HG03520 (cell line): ENCODE data around the gene PNPLA7.
"Not testable (repeated sequence)": the region's sequence is repeated elsewhere in the genome, so short reads cannot be mapped to it uniquely, and the experiment has no call there.

Source experiments
- ATAC-seq: cut with Tn5 transposase; IDR thresholded peaks from one replicate; pipeline ENCODE4 v1.9.1; 2021; ENCODE audit warnings: mild to moderate bottlenecking, moderate library complexity; ENCODE audit not compliant: unreplicated experiment

PNPLA7 gene

DNA sequence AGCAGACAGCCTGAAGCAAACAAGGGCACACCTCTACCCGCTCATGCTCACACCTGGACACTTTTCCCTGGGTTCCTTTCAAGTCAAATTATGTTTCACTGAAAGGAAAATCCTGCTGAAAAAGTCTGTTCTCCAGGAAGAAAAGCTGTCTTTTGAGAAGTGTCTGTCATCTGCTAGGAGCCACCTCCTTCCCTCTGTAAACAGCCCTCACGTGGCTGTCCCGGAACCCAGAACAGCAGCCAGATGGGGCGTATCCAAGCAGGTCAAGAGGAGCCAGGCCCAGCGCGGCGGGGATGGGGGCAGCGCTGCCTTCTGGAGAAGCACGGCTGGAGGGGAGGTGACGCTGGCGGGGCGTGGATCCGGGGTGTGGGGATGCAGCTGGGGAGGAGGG is at the start of gene PNPLA7:
PNPLA7 (minus strand) TSS at position 172 of the 391 bp plus-strand sequence. CDS start 205 bp downstream, outside the sequence.
- no peak for ATAC-seq

DNA sequence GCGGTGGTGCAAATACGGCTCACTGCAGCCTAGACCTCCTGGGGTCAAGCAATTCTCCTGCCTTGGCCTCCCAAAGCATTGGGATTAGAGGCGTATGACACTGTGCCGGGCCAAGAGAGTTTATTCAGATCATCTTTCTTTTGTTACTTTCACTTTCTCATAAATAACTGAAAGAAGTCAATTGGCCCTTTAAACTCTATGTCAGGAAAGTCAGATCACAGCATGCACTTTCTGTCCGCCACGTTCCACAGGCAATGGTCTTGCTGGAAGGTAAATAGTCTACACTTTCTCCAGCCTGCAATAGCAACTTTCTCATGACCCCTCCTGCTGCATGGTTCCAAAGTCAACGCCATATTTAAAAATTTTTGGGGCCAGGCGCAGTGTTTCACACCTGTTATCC is 48.7 kb upstream of the PNPLA7 start:
- ATAC-seq, result no peak

DNA sequence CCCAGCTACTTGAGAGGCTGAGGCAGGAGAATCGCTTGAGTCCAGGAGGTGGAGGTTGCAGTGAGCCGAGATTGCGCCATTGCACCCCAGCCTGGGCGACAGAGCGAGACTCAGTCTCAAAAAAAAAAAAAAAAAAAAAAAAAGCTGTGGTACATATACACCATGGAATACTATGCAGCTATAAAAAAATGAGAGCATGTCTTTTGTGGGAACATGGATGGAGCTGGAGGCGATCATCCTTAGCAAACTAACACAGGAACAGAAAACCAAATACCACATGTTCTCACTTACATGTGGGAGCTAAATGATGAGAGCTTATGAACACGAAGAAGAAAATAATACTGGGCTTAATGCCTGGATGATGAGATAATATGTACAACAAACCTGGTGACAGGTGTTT is 46.4 kb upstream of the PNPLA7 start:
- ATAC-seq, result not testable (repeated sequence)

DNA sequence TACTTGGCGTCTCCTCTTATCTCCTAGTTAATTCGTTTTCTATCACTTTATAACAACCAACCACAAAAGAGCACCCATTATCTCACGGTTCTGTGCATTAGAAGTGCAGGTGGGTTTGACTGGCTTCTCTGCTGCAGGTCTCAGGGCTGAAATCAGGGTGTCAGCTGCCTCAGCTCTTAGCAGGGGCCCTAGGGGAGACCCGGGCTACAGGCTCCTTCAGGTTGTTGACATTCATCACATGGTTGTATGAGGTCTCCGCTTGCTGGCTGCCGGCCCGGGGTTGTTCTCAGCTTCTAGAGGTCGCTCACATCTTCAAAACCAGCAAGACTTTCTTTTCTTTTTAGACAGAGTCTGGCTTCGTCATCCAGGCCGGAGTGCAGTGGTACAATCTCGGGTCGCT is 43.0 kb upstream of the PNPLA7 start:
- no peak for ATAC-seq

DNA sequence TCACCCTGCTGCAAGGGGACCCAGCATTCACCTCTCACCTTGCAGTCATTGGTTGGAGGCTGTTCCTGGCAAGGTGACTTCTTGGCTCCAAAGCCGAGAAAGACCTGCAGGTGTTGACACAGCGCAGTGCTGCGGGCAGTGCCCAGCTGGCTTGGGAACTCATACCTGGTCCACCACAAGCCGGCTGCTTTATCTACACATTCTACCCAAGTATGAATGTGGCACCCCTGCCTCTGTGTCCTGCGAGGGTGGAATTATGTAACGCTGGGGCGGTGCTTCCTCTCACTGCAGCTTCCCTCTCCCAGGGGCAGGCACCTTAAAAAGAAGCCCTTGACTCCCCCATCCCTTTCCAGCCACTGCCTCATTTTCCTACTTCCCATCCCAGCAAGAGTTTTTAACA is 42.6 kb upstream of the PNPLA7 start:
- no peak for ATAC-seq

DNA sequence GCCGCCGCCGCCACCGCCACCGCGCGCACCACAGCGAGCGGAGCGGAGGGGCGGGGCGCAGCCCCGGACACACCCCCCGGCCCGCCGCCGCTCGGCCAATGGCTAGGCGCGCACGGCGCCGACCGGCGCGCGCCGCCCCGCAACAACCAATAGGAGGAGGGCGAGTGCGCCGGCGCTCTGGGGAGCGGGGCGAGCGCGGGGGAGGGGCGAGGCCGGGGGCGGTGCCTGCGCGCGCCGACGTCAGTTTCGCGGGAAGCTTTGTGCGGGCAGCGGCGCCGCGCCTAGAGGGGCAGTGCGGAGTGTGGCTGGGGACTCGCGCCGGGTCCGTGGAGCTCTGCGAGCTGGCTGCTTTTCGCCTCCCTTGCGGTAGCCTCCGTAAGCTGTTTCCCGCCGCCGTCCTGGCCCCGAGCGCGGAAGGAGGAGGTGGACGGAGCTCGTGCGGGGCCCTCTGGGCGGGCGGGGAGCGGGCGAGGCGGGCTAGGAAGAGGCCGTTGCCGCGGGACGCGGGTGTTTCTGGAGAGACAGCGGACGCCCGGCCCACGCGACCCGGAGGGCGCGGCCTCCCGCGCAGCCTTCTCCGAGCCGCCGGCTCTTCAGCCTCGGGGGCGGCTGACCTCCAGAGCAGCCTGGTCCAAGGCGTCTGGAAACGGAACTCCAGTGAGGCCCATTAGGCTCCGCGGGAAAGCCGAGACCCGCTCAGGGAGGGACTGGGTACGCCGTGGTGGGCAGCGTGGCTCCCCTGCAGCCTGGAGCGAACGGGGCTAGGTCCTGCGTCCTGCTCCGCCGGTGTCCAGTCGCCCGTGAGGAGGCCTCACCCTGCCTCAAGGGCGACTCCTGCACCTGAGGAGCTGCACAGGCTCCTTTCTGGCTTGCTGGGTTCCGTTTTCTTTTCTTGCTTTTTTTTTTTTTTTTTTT is 40.5 kb upstream of the PNPLA7 start, which contains the start of gene ZMYND19:
ZMYND19 (minus strand) TSS at position 44 of the 915 bp plus-strand sequence. CDS start 249 bp downstream, outside the sequence.
- peak; percentile 77 for ATAC-seq

DNA sequence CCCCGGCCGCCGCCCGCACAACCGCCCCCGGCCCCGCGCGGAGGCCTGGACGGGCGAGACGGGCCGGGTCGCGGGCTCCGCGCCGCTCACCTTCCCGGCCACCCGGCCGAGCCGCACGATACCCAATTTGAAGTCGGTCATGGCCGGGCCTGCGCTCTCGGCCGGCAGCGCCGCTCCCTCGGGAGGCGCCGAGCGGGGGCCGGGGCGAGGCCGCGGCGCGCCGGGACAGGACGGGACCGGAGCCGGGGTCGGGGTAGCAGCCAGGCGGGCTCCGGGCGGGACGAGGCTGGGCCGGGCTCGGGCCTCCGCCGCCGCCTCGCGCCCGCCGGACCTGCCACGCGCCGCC is 39.9 kb upstream of the PNPLA7 start:
- ATAC-seq, result peak; percentile 15

DNA sequence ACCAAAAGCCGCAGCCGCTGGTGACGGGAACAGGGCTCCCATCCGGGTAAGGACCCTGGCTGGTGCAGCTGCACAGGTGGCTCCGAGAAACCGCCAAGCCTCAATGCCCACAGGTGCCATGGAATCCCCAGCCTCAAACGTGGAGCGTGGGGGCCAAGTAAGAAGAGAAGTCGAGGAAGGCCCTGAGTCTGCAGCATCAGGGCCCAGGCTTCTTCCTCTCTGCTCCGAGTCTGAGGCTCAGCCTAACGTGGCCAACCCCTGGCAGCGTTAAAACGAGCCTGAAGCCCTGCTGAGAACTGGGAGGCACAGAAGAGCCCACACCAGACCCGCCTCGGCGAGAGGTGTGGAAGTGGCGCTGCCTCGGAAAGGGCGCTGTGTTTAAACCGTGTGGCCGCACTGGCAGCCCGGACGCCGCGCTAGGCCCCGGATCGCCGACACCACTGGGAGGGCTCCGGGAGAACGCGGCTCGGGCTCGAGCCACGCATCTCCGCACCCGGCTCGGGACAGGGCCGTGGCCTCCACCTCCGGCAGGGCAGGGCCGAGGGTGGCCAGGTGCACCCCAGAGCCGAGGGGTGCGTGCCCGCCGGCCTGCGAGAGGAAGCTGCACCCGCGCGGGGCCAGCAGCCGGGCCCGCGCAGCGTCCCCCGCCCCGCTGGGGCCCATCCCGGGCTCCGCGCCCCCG is 39.4 kb upstream of the PNPLA7 start:
- ATAC-seq, result peak; percentile 16

DNA sequence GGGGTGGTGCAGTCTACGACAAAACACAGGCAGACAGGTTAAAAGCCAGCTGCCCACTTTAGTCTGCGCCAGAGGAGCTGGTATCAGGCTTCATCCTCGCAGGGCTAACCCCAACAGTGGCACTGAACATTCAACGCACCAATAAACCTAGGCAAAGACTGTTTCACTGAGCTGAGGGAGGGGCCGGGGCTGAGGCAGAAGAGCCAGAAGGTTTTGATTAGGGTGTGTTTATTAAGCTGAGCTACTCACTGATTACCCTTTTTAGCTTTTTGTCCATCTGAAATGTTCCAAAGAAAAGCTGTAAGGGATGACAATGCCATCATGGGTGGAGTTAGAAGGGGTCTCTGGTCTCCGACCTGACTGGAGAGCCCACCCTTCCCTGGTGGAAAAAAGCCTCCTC is 38.7 kb upstream of the PNPLA7 start:
- no peak for ATAC-seq

DNA sequence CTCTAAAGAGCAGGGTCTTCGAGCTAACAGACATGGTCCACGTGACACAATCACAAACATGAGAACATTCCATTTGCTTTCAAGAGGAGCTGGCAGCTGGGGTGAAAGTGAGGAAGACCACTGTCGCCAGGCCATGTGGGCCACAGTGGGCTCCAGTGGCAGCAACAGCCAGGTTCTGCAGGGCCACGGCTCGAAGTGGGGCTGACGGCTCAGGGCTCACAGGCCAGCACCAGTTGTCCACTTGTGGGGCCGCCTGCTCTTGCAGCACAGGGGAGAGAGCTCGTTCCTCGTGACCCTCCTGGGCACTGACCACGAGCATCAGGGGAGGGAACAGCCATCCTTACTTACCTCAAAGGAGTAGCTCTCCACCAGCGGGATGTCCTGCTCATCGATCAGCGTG is 38.1 kb upstream of the PNPLA7 start:
- ATAC-seq, result no peak

DNA sequence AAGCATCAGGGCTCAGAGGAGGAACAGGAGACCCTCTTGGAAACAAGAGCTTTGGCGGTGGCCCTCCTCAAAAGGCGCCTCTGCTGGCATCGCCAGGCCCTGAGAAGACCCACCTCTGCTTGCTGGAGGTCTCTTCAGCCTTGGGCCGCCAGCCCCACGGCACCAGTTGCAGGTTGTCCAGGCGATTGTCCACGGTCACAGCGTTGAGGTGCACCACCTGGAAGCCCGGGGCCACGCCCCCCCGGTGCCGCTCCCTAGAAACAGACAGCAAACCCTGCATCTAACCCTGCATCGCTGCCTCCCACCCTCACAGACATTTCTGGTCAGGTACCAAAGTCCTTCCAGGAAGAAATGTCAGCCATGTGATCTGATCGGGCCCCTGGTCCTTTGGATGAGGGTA is 36.7 kb upstream of the PNPLA7 start:
- ATAC-seq, result no peak

DNA sequence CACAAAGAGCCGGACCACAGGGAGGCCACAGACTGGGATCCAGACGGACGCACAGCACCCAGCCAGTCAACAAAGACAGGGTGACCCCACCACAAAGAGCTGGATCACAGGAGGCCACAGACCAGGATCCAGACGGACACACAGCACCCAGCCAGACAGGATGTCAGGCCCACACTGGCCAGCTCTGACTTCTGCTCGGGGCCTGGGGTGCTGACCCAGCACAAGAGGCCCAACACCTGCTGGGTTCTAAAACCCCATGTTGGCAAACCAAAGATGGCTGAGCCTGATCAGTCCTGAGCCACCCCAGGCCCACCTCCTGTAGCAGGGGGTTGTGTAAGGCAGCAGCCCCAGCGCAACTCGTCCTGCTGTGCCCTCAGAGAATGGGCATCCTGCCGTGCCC is 33.8 kb upstream of the PNPLA7 start:
- no peak for ATAC-seq

DNA sequence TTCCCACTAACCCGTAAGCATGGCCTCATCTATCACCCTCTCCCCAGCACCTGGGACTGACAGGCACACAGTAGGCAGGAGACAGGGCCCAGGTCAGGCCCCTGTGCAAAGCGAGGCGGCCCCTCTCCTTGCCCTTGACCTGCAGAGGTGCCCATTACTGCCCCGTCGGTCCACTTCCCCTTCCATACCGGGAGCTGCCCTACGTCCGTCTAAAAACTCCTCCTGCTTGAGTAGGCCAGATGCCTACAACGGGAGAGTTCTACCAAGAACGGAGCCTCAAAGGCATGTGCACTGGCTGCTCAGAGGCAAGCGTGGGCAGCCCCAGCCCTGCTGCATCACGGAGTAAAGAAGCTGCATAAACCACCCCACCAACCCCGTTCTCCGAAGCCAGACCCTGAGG is 33.1 kb upstream of the PNPLA7 start:
- no peak for ATAC-seq

DNA sequence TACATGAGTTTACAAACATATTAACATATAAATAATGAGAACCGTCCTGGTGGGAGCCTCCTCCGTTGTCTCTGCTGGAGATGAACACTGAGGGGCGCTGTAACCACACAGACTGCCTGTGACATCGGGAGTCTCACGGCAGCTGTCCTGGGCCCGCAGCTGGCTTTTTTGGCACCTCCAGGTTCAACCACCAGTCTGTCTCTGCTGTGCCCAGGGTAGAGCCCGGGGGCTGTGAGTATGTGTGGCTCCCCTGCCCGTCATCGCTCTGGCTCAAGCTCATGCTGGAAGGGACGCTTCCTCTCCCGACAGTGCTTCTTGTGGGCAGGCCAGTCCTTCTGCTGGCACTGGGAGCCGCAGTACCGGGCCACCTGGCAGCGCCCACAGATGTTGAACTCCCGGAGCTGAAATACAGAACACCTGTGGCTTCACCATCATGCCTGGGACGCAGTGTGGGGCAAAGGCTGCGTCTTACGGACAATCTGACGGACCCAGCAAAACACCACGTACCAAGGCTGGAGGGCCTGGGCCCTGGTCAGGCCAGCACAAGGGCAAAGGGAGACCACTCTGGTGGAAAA is 32.2 kb upstream of the PNPLA7 start:
- ATAC-seq, result no peak

DNA sequence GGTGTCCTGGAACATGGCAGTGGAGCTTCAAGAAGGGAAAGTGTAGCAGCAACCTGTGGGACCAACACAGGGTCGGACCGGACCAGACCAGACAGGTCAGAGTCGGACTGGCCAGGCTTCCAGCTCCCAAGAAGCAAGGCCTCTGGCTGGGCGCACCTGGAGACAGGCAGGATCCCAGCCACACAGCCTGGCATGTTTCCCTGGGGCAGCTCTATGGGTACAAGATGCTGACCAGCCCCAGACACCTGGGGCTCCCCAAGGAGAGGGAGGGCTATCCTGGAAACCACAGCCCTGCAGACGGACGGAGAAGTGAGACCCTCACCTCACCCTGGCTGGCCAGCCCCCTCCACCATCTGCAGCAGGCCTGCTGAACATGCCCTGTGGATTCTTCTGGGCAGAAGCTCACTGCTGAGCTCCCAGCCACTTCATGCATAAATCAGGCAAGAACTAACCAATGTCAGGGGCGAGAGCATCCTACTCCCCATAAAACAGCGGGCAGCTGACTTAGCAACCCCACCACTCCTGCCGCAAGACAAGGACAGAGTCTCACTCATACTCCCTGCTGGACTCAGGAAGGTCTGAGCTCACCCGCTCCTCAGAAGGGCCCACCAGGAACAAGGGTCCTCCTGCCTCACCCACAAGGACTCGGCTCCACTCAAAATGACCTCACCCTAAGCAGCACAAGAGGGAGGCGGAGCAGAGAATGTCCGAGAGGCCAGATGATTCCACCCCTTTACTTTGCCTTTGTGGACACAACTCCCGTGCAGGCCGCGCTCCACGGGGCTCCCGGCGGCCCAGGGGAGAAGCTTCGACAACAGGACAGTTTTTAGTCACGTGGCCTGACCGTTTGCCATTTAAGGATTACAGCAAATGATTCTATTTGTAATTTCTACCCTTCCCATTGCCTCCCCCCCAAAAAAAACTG is 31.4 kb upstream of the PNPLA7 start:
- ATAC-seq, result no peak

DNA sequence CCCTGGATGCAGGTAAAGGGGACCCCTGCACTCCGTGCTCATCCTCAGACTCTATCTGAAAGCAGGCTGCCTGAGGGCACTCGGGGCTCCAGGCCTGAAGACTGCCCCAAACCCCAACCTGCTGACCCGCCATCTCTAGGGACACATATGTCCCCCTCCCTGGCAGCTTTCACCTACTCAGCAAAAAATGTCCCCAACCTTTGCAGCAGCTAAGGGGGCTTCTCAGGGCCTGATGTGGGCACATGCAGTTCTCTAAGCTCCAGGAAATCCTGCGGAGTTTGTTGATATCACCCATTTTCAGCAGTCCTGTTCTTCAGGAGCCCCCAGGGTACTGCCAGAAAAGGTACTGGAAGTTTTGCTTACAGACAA is 30.7 kb upstream of the PNPLA7 start:
- ATAC-seq, result no peak

DNA sequence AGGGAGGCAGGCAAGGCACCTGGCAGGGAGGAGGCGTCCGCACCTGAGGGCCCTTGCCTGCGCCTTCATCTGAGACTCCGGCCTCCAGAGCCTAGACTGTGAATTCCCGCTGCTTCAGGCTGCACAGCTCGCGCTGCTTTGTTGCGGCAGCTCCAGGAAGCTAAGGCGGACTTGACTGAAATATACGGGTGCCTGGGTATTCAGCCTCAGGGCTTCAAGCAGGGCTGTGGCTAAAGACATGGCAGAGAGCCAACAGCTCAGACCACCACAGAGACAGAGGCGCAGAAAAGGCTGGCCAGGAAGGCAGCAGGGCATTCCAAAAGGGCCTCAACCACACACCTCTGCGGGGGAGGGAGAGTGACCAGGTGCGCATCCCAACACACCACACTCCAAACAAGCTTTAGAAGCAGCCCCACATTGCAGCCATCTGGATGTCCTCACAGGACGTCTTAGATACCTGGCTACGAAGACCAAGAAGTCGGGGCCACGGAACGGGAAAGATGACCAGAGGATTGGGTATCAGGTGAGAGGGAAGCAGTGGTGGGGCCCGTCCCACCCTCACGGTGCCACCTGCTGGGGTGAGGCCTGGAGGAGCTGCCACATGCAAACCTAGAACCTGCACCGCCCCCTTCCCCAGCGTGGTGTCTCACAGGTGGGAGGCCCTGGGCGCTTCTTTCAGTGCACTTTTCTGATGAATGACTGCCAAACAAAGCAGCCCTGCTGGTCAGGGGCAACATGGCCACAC is 30.2 kb upstream of the PNPLA7 start:
- no peak for ATAC-seq

DNA sequence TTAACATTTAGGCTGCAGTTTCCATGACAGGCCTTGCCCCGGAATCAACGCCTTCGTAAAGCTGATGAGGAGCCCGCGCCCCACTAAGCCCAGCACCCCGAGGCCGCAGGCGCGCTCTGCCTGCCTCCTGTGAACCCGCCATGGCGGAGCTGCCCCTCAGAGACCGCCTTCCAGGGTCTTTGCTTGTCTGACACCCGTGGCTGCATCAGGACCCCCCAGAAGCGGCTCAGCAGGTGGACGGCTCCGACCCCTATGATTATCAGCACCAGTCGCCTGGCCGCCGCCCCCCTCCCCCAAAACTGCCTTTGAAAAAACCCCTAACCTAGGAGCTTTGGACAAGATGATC is 29.0 kb upstream of the PNPLA7 start:
- ATAC-seq, result no peak

DNA sequence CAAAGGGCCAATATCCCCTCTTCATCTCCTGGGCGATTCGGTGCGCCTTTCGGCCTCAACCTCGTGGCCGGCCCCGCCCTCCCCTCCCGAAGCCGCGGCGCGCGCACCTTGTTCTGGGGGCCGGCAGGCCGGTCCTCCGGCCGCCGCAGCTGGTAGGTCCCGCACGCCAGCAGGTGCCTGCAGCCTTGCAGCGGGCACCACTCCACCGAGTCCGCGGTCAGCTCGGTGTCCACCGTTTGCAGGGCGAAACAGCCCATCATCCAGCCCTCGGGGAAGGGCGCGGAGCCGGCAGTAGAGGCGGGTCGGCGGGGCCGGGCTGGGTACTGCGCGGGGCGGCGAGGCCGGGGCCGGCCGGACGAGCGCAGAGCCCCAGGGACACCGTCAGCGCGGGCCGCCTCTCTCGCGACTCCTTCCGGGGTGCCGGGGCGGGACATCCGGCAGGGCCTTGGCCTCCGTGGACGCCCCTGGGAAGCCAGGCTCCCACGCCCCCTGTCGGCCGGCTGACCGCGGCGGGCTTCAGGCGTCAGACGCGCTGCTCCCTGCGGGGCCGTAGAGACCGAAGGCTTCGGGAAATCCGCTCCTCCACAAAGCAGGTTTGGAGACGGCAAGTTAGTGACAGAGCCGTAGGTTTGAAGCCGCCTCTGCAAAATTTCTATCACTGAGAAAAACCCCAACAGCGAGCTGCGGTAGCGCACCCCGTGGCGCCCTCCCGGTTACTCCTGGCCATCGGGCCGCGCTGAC is 28.5 kb upstream of the PNPLA7 start, which contains the start of gene DPH7:
DPH7 (minus strand) TSS at position 408 of the 741 bp plus-strand sequence; CDS start at position 260, 148 bp downstream.
- peak; percentile 88 for ATAC-seq
